Muscle layer of colon (tissue), 2 donors: ENCODE results near the gene C12orf43.
A peak's percentile ranks its signal among the peaks of the same experiment; 100 is the strongest.
"Not testable (repeated sequence)": the region's sequence is repeated elsewhere in the genome, so short reads cannot be mapped to it uniquely, and the experiment has no call there.

Experiments
- H3K27ac ChIP-seq: one replicate; pipeline ENCODE4 v1.7.0; 2013; ENCODE audit warnings: low read depth, mild to moderate bottlenecking, low read length, moderate library complexity
- H3K27me3 ChIP-seq, 2 donors: one replicate each; pipeline ENCODE4 v1.7.0; 2013; ENCODE audit warnings: low read length in 2 of 2, mild to moderate bottlenecking in 2 of 2; ENCODE audit not compliant: insufficient read depth in 2 of 2, control insufficient read depth in 1 of 2
- H3K36me3 ChIP-seq: one replicate; pipeline ENCODE4 v1.7.0; 2013; ENCODE audit warnings: mild to moderate bottlenecking, low read length; ENCODE audit not compliant: insufficient read depth
- H3K4me1 ChIP-seq: one replicate; pipeline ENCODE4 v1.7.0; 2013; ENCODE audit warnings: mild to moderate bottlenecking, low read length; ENCODE audit not compliant: insufficient read depth
- H3K4me3 ChIP-seq, 2 donors: one replicate each; pipeline ENCODE4 v1.7.0; 2013; ENCODE audit warnings: low read length in 2 of 2, low read depth in 1 of 2, mild to moderate bottlenecking in 1 of 2, moderate library complexity in 1 of 2
- H3K9ac ChIP-seq: one replicate; pipeline ENCODE4 v1.7.0; 2013; ENCODE audit warnings: low read length
- H3K9me3 ChIP-seq: one replicate; pipeline ENCODE4 v1.7.0; 2013; ENCODE audit warnings: mild to moderate bottlenecking, low read length
- donor health status: abdominal sarcoma.
- donor health status: Adenocarcinoma of cecum.

C12orf43 gene, protein sequence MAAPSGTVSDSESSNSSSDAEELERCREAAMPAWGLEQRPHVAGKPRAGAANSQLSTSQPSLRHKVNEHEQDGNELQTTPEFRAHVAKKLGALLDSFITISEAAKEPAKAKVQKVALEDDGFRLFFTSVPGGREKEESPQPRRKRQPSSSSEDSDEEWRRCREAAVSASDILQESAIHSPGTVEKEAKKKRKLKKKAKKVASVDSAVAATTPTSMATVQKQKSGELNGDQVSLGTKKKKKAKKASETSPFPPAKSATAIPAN

GRCh38 chr12:121015825-121016766 is at the start of gene C12orf43:
Gene C12orf43, minus strand, starts transcription at chr12:121016487. Its CDS starts 13 bp downstream, at chr12:121016474.
- H3K27ac ChIP-seq = peak within 1 kb of the TSS; percentile 57
- H3K27me3 ChIP-seq = no peaks in the 10 kb centered on the region
- peaks cover 12% of the 10 kb centered on the region for H3K36me3 ChIP-seq
- H3K4me1 ChIP-seq = peaks cover 11% of the 10 kb centered on the region
- H3K9me3 ChIP-seq = no peaks in the 10 kb centered on the region
- H3K4me3 ChIP-seq = peak within 1 kb of the TSS; percentile 84 to 96
- H3K9ac ChIP-seq = peak within 1 kb of the TSS; percentile 75

GRCh38 chr12:121065345-121065744 is 49.1 kb upstream of the C12orf43 start:
- no peaks in the 10 kb centered on the region for H3K4me1 ChIP-seq
- no peaks in the 10 kb centered on the region for H3K9me3 ChIP-seq
- no peaks in the 10 kb centered on the region for H3K27me3 ChIP-seq
- H3K36me3 ChIP-seq = no peaks in the 10 kb centered on the region
- no peak overlapping the region for H3K4me3 ChIP-seq
- H3K9ac ChIP-seq = no peak overlapping the region
- no peak overlapping the region for H3K27ac ChIP-seq

DNA sequence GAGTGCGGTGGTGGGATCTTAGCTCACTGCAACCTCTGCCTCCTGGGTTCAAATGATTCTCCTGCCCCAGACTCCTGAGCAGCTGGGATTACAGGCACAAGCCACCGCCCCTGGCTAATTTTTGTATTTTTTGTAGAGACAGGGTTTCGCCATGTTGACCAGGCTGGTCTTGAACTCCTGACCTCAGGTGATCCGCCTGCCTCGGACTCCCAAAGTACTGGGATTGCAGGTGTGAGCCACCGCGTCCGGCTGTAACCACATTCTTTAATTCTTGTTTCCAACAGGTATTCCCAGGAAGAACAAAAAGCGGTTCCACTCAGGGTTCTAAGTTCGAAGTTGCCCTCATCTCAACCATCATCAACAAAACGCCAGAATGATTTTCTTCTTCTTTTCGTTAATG is 48.3 kb upstream of the C12orf43 start:
- not testable (repeated sequence) for H3K4me1 ChIP-seq, H3K27me3 ChIP-seq, H3K36me3 ChIP-seq, H3K9me3 ChIP-seq, H3K9ac ChIP-seq, H3K4me3 ChIP-seq, H3K27ac ChIP-seq

DNA sequence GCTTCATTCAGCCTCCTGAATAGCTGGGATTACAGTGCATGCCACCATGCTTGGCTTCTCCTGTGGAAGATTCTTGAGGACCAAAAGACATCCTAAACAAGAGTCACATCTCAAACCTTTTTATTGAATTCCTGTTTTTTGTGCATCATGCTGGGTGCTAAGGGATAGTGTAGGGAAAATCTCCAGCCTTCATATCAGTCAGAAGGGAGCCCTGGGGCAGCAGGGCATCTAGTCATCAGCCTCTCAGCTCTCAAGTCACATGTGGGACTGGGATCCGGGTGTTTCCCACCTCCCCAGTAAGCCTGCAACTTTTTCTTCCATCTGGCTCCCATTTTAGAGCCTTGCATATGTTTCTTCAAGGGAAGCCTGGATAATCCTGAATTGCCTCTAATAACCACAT is 47.8 kb upstream of the C12orf43 start:
- Histone ChIP-seq H3K27me3 (no peaks in the 10 kb centered on the region), H3K9ac (no peak overlapping the region), H3K36me3 (no peaks in the 10 kb centered on the region), H3K4me1 (no peaks in the 10 kb centered on the region), H3K9me3 (no peaks in the 10 kb centered on the region), H3K4me3 (no peak overlapping the region), H3K27ac (no peak overlapping the region)

DNA sequence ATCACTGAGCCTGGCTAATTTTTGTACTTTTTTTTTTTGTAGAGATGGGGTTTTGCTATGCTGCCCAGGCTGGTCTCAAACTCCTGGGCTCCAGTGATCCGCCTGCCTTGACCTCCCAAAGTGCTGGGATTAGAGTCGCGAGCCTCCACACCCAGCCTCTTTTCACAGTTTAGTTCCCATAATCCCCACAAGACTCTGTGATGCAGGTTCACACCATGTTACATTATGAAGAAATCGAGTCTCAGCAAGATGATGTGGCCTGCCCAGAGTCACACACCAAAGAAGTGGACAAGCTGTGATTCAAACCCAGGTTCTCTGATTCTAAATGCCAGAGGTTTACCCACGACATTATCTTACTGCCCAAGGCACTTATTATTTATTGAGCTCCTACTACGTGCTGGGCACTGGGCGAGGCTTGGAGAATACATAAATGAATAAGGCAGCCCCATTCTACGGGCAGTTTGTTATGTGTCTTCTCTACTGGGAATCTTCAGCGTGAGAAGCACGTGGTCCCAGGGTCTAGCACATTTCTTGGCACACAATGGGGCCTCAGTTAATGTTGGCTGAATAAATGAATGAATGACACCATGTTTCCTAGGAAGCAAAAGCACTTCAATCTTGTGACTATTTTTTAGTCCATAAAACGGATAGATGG is 46.2 kb upstream of the C12orf43 start:
- Histone ChIP-seq H3K4me3 (no peak overlapping the region), H3K36me3 (no peaks in the 10 kb centered on the region), H3K4me1 (no peaks in the 10 kb centered on the region), H3K9me3 (no peaks in the 10 kb centered on the region), H3K27me3 (no peaks in the 10 kb centered on the region), H3K9ac (no peak overlapping the region), H3K27ac (no peak overlapping the region)

GRCh38 chr12:121061831-121062230 is 45.5 kb upstream of the C12orf43 start:
- Histone ChIP-seq H3K27ac (no peak overlapping the region), H3K4me1 (no peaks in the 10 kb centered on the region), H3K36me3 (no peaks in the 10 kb centered on the region), H3K9me3 (no peaks in the 10 kb centered on the region), H3K27me3 (no peaks in the 10 kb centered on the region), H3K4me3 (no peak overlapping the region), H3K9ac (no peak overlapping the region)

DNA sequence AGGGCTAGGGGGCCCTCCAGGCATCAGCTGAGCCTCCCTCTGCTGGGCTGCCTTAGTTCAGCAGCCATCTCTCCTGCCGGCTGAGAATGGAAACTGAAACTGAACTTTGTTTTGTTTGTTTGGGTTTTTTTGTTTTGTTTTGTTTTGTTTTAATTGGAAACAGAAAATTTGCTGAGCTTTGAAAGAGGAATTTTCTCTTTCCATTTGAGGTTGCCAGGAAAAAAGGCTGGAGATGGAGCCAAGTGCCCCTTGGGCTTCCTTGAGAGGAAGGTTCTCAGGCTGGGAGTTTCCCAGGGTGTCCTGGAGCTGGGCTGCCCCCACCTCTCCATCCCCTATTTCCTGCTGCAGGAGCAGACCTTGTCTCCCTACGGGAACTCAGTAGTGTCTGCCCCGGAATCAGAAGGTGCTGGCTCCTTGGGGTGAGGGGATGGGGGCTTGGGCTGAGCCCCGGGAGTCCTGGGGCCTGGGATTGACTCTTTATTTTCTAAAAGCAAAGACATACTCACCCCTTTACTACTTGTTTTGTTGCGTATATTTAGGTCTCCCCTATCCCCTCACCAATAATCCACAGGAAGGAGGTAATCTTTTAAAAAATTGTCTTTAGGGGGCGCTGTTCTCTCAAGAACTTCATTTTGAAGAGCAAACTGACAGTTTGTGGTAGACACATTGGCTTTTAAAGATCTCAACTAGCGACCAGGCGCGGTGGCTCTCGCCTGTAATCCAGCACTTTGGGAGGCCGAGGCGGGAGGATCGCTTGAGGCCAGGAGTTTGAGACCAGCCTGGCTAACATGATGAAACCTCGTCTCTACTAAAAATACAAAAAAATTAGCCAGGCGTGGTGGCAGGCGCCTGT is 44.1 kb upstream of the C12orf43 start:
- H3K27me3 ChIP-seq = no peaks in the 10 kb centered on the region
- no peak overlapping the region for H3K27ac ChIP-seq
- H3K9me3 ChIP-seq = no peaks in the 10 kb centered on the region
- H3K36me3 ChIP-seq = no peaks in the 10 kb centered on the region
- H3K4me1 ChIP-seq = no peaks in the 10 kb centered on the region
- H3K4me3 ChIP-seq = peak overlapping the region in 1 of 2 donors; percentile 35
- H3K9ac ChIP-seq = no peak overlapping the region

GRCh38 chr12:121059031-121059898 is 43.0 kb upstream of the C12orf43 start:
- H3K4me3 ChIP-seq = no peak overlapping the region
- no peaks in the 10 kb centered on the region for H3K9me3 ChIP-seq
- no peaks in the 10 kb centered on the region for H3K27me3 ChIP-seq
- H3K4me1 ChIP-seq = no peaks in the 10 kb centered on the region
- no peak overlapping the region for H3K27ac ChIP-seq
- no peak overlapping the region for H3K9ac ChIP-seq
- no peaks in the 10 kb centered on the region for H3K36me3 ChIP-seq

DNA sequence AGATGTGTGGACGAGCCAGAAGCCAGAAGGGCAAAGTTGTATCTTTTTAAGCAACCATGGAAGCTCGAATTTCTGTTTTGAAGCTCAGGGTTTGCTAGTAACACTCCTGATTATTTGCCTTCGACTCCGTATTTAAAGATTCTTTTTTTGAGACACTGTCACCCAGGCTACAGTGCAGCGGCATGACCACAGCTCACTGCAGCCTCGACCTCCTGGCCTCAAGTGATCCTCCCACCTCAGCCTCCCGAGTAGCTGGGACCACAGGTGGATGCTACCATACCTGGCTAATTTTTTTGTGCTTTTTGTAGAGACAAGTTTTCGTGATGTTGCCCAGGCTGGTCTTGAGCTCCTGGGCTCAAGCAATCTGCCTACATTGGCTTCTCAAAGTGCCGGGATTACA is 41.5 kb upstream of the C12orf43 start:
- Histone ChIP-seq H3K36me3 (no peaks in the 10 kb centered on the region), H3K4me3 (no peak overlapping the region), H3K4me1 (no peaks in the 10 kb centered on the region), H3K9me3 (no peaks in the 10 kb centered on the region), H3K27ac (no peak overlapping the region), H3K27me3 (no peaks in the 10 kb centered on the region), H3K9ac (no peak overlapping the region)

GRCh38 chr12:121053706-121054105 is 37.4 kb upstream of the C12orf43 start:
- Histone ChIP-seq H3K4me1 (no peaks in the 10 kb centered on the region), H3K27me3 (no peaks in the 10 kb centered on the region), H3K4me3 (no peak overlapping the region), H3K9ac (no peak overlapping the region), H3K9me3 (no peaks in the 10 kb centered on the region), H3K27ac (no peak overlapping the region), H3K36me3 (no peaks in the 10 kb centered on the region)
